SK-N-SH (cell line): ENCODE results near the gene ADAP1. TPM values are rescaled to one million over a fixed set of nuclear protein-coding genes. Genes with fewer than 3 reads are reported as not detected.

ENCODE experiments used
- CTCF ChIA-PET: fragments of 300-600, 350-600 bp; formaldehyde crosslinking; extraction: SDS; loops from one replicate; lab custom pipeline; 2021; lab: Yijun Ruan, JAX
- POLR2A ChIA-PET: fragments of 350-600 bp; sonication (Branson Sonifier 250); formaldehyde crosslinking; extraction: SDS; loops from one replicate; lab custom pipeline; 2020; ENCODE audit warnings: antibody characterized with exemption, inconsistent platforms; lab: Yijun Ruan, JAX
- DNase-seq: peaks from one replicate; pipeline ENCODE4 v3.0.0; 2012
- H2AFZ ChIP-seq: fragments of 200-600 bp; sonication (generic); 2 replicates; pipeline ENCODE4 v1.8.1; 2016; ENCODE audit warnings: antibody characterized with exemption, mild to moderate bottlenecking, low read depth
- H3F3A ChIP-seq: fragments of 200-600 bp; sonication (generic); replicated peaks from 2 replicates; pipeline ENCODE3; 2016; ENCODE audit warnings: antibody characterized with exemption, mild to moderate bottlenecking; ENCODE audit not compliant: insufficient read depth
- H3K27ac ChIP-seq, 2 experiments: fragments of 200-500 bp in 1 of 2; fragments of 200-600 bp in 1 of 2; sonication (Bioruptor generic) in 1 of 2; sonication (generic), shearing (Covaris generic) in 1 of 2; 2 replicates each; pipeline versions ENCODE4 v1.5.1 to v1.6.1; 2014 to 2016; ENCODE audit warnings: low read depth in 2 of 2, inconsistent platforms in 1 of 2, low read length in 1 of 2, mild to moderate bottlenecking in 1 of 2, mixed read lengths in 1 of 2
- H3K27me3 ChIP-seq: fragments of 200-600 bp; sonication (generic), shearing (Covaris generic); 2 replicates; pipeline ENCODE4 v1.6.1; 2016; ENCODE audit warnings: mixed run types; ENCODE audit not compliant: insufficient read depth
- H3K36me3 ChIP-seq, 2 experiments: fragments of 200-500 bp in 1 of 2; fragments of 200-600 bp in 1 of 2; sonication (Bioruptor generic) in 1 of 2; sonication (generic) in 1 of 2; replicated peaks in 1 of 2; 2 replicates each; pipeline versions ENCODE3 to v1.5.1; 2014 to 2016; ENCODE audit warnings: low read length in 1 of 2, mild to moderate bottlenecking in 1 of 2; ENCODE audit not compliant: insufficient read depth in 2 of 2, control insufficient read depth in 1 of 2
- H3K4me1 ChIP-seq, 2 experiments: fragments of 200-500 bp in 1 of 2; fragments of 200-600 bp in 1 of 2; sonication (Bioruptor generic) in 1 of 2; sonication (generic), shearing (Covaris generic) in 1 of 2; 2 replicates each; pipeline versions ENCODE4 v1.5.1 to v1.6.1; 2014 to 2016; ENCODE audit warnings: low read depth in 1 of 2, low read length in 1 of 2, mixed run types in 1 of 2; ENCODE audit not compliant: insufficient read depth in 2 of 2, control insufficient read depth in 1 of 2
- H3K4me2 ChIP-seq: fragments of 200-600 bp; sonication (generic), shearing (Covaris generic); 2 replicates; pipeline ENCODE4 v1.6.1; 2017; ENCODE audit warnings: mixed run types
- H3K4me3 ChIP-seq, 2 experiments: fragments of 200-500 bp in 1 of 2; fragments of 200-600 bp in 1 of 2; sonication (Bioruptor generic) in 1 of 2; sonication (generic), shearing (Covaris generic) in 1 of 2; 2 replicates each; pipeline versions ENCODE4 v1.5.1 to v1.8.1; 2014 to 2016; ENCODE audit warnings: low read depth in 2 of 2, inconsistent platforms in 1 of 2, low read length in 1 of 2, mild to moderate bottlenecking in 1 of 2, mixed read lengths in 1 of 2, moderate library complexity in 1 of 2
- H3K79me2 ChIP-seq: fragments of 200-600 bp; sonication (generic); 2 replicates; pipeline ENCODE4 v1.8.1; 2017; ENCODE audit warnings: mild to moderate bottlenecking; ENCODE audit not compliant: insufficient read depth
- H3K9ac ChIP-seq: fragments of 200-600 bp; sonication (generic); 2 replicates; pipeline ENCODE4 v1.6.1; 2017; ENCODE audit warnings: mixed run types
- H3K9me2 ChIP-seq: fragments of 200-600 bp; sonication (generic); 2 replicates; pipeline ENCODE4 v1.6.1; 2017; ENCODE audit warnings: mixed run types
- H3K9me3 ChIP-seq: fragments of 200-600 bp; sonication (generic); 2 replicates; pipeline ENCODE4 v1.6.1; 2017; ENCODE audit warnings: mixed run types, mild to moderate bottlenecking, moderate library complexity
- H4K20me1 ChIP-seq: fragments of 200-600 bp; sonication (generic); 2 replicates; pipeline ENCODE4 v1.6.1; 2017; ENCODE audit warnings: mild to moderate bottlenecking, mixed run types; ENCODE audit not compliant: insufficient read depth
- CHD2 ChIP-seq: fragments of 150-350 bp; IDR thresholded peaks from 2 replicates; pipeline ENCODE4 v1.6.1; 2018; ENCODE audit warnings: low read length; ENCODE audit not compliant: partially characterized antibody
- EZH2phosphoT487 ChIP-seq: fragments of 200-600 bp; sonication (generic); IDR thresholded peaks from 2 replicates; pipeline ENCODE4 v1.6.1; 2017; ENCODE audit warnings: low read depth, mixed run types, mild to moderate bottlenecking, antibody characterized with exemption, moderate library complexity, borderline replicate concordance
- GATA2 ChIP-seq: sonication (generic); formaldehyde crosslinking; IDR thresholded peaks from 2 replicates; pipeline ENCODE4 v1.5.0; 2020; ENCODE audit warnings: mild to moderate bottlenecking, missing genetic modification reagents
- JUND ChIP-seq: IDR thresholded peaks from 2 replicates; pipeline ENCODE4 v1.4.0; 2012
- MAX ChIP-seq: IDR thresholded peaks from 2 replicates; pipeline ENCODE4 v1.4.0; 2012; ENCODE audit warnings: low read depth
- NRF1 ChIP-seq: IDR thresholded peaks from 2 replicates; pipeline ENCODE4 v1.6.1; 2012; ENCODE audit warnings: low read depth, mild to moderate bottlenecking, low read length
- PBX3 ChIP-seq: IDR thresholded peaks from 2 replicates; pipeline ENCODE4; 2012
- POLR2AphosphoS5 ChIP-seq: IDR thresholded peaks from 2 replicates; pipeline ENCODE4 v1.6.1; 2012; ENCODE audit warnings: low read depth, low read length
- RCOR1 ChIP-seq: fragments of 150-350 bp; IDR thresholded peaks from 2 replicates; pipeline ENCODE4 v1.6.1; 2017; ENCODE audit warnings: antibody characterized with exemption, low read length
- RFX5 ChIP-seq: IDR thresholded peaks from 2 replicates; pipeline ENCODE4 v1.6.1; 2012; ENCODE audit warnings: mild to moderate bottlenecking, improper control_type of control experiment, low read length
- RXRA ChIP-seq: IDR thresholded peaks from 2 replicates; pipeline ENCODE4 v1.4.0; 2012; ENCODE audit warnings: low read depth, mild to moderate bottlenecking, borderline replicate concordance
- TAF1 ChIP-seq: IDR thresholded peaks from 2 replicates; pipeline ENCODE4 v1.6.1; 2012; ENCODE audit warnings: low read depth, mild to moderate bottlenecking, low read length, moderate library complexity, borderline replicate concordance
- TCF12 ChIP-seq: IDR thresholded peaks from 2 replicates; pipeline ENCODE4 v1.4.0; 2012
- YY1 ChIP-seq: IDR thresholded peaks from 2 replicates; pipeline ENCODE4 v1.4.0; 2012; ENCODE audit warnings: low read depth, mild to moderate bottlenecking
- WGBS: methylation state at CpG from one replicate; pipeline ENCODE4 v1.1.6; 2017; ENCODE audit warnings: low lambda C conversion rate; 5-methylcytosine and 5-hydroxymethylcytosine counted together
- polyA plus RNA-seq, 3 experiments: library from polyadenylated mRNA; depleted of rRNA; stranded (reverse); fragments of >200 nt; gene quantifications; 2 replicates each; pipeline ENCODE4 v1.2.3, GENCODE V29; 2012
- TF ChIP-seq, protein P1 (sequence below): fragments of 150-350 bp; IDR thresholded peaks from 2 replicates; pipeline ENCODE4 v1.6.1; 2016; ENCODE audit warnings: mild to moderate bottlenecking, low read depth, low read length
- TF ChIP-seq, protein P2 (sequence below): fragments of 200-600 bp; sonication (generic); IDR thresholded peaks from 2 replicates; pipeline ENCODE4 v1.6.1; 2017; ENCODE audit warnings: antibody characterized with exemption, mild to moderate bottlenecking, moderate library complexity
- TF ChIP-seq, protein P3 (sequence below): IDR thresholded peaks from 2 replicates; pipeline ENCODE4 v1.4.0; 2012; ENCODE audit warnings: low read depth, borderline replicate concordance

Gene ADAP1
- polyA plus RNA-seq, 1 of the 3 experiments (the other 2 are of a cell fraction), result 3.2 TPM

- H3K4me3 ChIP-seq, result no peak overlapping the region
- H3K27me3 ChIP-seq, result no peaks in the 10 kb centered on the region
- no peak overlapping the region for H3K4me2 ChIP-seq
- no peak for TF ChIP-seq EZH2phosphoT487
- TF ChIP-seq RXRA, result no peak
- TF ChIP-seq, protein P1, sequence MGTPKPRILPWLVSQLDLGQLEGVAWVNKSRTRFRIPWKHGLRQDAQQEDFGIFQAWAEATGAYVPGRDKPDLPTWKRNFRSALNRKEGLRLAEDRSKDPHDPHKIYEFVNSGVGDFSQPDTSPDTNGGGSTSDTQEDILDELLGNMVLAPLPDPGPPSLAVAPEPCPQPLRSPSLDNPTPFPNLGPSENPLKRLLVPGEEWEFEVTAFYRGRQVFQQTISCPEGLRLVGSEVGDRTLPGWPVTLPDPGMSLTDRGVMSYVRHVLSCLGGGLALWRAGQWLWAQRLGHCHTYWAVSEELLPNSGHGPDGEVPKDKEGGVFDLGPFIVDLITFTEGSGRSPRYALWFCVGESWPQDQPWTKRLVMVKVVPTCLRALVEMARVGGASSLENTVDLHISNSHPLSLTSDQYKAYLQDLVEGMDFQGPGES, result no peak
- TF ChIP-seq MAX, result no peak
- no peak for TF ChIP-seq NRF1
- TF ChIP-seq, protein P2, sequence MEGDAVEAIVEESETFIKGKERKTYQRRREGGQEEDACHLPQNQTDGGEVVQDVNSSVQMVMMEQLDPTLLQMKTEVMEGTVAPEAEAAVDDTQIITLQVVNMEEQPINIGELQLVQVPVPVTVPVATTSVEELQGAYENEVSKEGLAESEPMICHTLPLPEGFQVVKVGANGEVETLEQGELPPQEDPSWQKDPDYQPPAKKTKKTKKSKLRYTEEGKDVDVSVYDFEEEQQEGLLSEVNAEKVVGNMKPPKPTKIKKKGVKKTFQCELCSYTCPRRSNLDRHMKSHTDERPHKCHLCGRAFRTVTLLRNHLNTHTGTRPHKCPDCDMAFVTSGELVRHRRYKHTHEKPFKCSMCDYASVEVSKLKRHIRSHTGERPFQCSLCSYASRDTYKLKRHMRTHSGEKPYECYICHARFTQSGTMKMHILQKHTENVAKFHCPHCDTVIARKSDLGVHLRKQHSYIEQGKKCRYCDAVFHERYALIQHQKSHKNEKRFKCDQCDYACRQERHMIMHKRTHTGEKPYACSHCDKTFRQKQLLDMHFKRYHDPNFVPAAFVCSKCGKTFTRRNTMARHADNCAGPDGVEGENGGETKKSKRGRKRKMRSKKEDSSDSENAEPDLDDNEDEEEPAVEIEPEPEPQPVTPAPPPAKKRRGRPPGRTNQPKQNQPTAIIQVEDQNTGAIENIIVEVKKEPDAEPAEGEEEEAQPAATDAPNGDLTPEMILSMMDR, result no peak
- no peak for TF ChIP-seq GATA2 (CRISPR knock-in tag)
- no peak for TF ChIP-seq RCOR1
- no peak for TF ChIP-seq POLR2AphosphoS5
- TF ChIP-seq CHD2, result no peak
- no peak for TF ChIP-seq PBX3
- TF ChIP-seq JUND, result no peak
- no peak for TF ChIP-seq TCF12
- TF ChIP-seq, all 33 proteins: peak for 0
- H3K9me2 ChIP-seq, result no peaks in the 10 kb centered on the region
- H3K79me2 ChIP-seq, result peaks cover 36% of the 10 kb centered on the region
- no peak overlapping the region for H3K27ac ChIP-seq
- no peaks in the 10 kb centered on the region for H3K4me1 ChIP-seq
- DNase-seq, result no peak
- no peaks in the 10 kb centered on the region for H3K9me3 ChIP-seq
- no peak overlapping the region for H2AFZ ChIP-seq
- CTCF ChIA-PET, result interaction anchor here (1.6 kb wide), 1 partner anchor 18 kb away, joined by 6 read pairs; no protein-coding TSS in a partner anchor
- H3K36me3 ChIP-seq, result peaks cover 11 to 73% of the 10 kb centered on the region in 2 experiments
- WGBS, result 97% methylated on average over 15 of the region's 15 CpGs
- H3K9ac ChIP-seq, result no peak overlapping the region
- peaks cover 33% of the 10 kb centered on the region for H4K20me1 ChIP-seq
- POLR2A ChIA-PET, result no interaction called here
- no peaks in the 10 kb centered on the region for H3F3A ChIP-seq
Observed at GRCh38 chr7:890868-891267, 63.6 kb downstream of the ADAP1 start.

DNA sequence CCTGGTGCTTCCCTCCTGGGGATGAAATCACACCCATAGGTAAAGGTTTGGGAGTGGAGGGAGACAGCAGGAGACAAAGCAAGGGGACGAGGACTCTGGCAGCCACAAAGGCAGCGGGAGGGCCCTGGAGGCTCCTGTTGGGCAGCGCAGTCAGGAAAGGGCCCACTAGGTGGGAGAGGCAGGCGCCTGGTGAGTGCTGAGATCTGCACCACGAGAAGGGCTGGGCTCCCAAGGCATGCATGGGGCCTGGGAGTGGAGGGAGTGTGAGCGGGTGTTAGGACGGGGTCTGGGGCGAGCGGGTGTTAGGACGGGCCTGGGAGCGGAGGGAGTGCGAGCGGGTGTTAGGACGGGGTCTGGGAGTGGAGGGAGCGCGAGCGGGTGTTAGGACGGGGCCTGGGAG is 65.1 kb downstream of the ADAP1 start:
- H3K4me2 ChIP-seq, result no peak overlapping the region
- H3K9me3 ChIP-seq, result no peaks in the 10 kb centered on the region
- peaks cover 48% of the 10 kb centered on the region for H4K20me1 ChIP-seq
- no peak overlapping the region for H3K9ac ChIP-seq
- no peak for DNase-seq
- no peak overlapping the region for H3K27ac ChIP-seq
- no peaks in the 10 kb centered on the region for H3K27me3 ChIP-seq
- CTCF ChIA-PET, result interaction anchor here (1.9 kb wide), 1 partner anchor 16 kb away, joined by 8 read pairs; no protein-coding TSS in a partner anchor
- POLR2A ChIA-PET, result no interaction called here
- peaks cover 4% of the 10 kb centered on the region for H3F3A ChIP-seq
- WGBS, result 97% methylated on average over 18 of the region's 18 CpGs
- no peak overlapping the region for H3K4me3 ChIP-seq
- H3K9me2 ChIP-seq, result no peaks in the 10 kb centered on the region
- TF ChIP-seq NRF1, result no peak
- no peak for TF ChIP-seq GATA2 (CRISPR knock-in tag)
- no peak for TF ChIP-seq RFX5
- TF ChIP-seq TAF1, result no peak
- no peak for TF ChIP-seq MAX
- TF ChIP-seq, protein P3, sequence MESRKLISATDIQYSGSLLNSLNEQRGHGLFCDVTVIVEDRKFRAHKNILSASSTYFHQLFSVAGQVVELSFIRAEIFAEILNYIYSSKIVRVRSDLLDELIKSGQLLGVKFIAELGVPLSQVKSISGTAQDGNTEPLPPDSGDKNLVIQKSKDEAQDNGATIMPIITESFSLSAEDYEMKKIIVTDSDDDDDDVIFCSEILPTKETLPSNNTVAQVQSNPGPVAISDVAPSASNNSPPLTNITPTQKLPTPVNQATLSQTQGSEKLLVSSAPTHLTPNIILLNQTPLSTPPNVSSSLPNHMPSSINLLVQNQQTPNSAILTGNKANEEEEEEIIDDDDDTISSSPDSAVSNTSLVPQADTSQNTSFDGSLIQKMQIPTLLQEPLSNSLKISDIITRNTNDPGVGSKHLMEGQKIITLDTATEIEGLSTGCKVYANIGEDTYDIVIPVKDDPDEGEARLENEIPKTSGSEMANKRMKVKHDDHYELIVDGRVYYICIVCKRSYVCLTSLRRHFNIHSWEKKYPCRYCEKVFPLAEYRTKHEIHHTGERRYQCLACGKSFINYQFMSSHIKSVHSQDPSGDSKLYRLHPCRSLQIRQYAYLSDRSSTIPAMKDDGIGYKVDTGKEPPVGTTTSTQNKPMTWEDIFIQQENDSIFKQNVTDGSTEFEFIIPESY, result no peak
- TF ChIP-seq YY1, result no peak
- no peak overlapping the region for H2AFZ ChIP-seq
- H3K4me1 ChIP-seq, result no peaks in the 10 kb centered on the region
- H3K36me3 ChIP-seq, result peaks cover 11 to 58% of the 10 kb centered on the region in 2 experiments
- peaks cover 50% of the 10 kb centered on the region for H3K79me2 ChIP-seq
